OCI-LY3 (cell line): Measurements from ENCODE around the gene PRTFDC1.

Experiments used
- H2AFZ ChIP-seq: fragments of 200-600, 300-600 bp; shearing (Covaris generic); 2 replicates; pipeline ENCODE4 v1.6.0; 2014; ENCODE audit warnings: antibody characterized with exemption, low read depth, low read length
- H3K27ac ChIP-seq: fragments of 200-600, 300-600 bp; sonication (generic); 2 replicates; pipeline ENCODE4 v1.5.1; 2014; ENCODE audit warnings: mild to moderate bottlenecking, low read length, moderate library complexity, mixed read lengths
- H3K27me3 ChIP-seq: fragments of 200-600, 300-600 bp; sonication (generic); 2 replicates; pipeline ENCODE4 v1.6.1; 2014; ENCODE audit warnings: low read depth, low read length, mixed read lengths
- H3K36me3 ChIP-seq: fragments of 200-600, 300-600 bp; sonication (generic); replicated peaks from 2 replicates; pipeline ENCODE3; 2014; ENCODE audit warnings: low read depth, low read length, mixed read lengths
- H3K4me1 ChIP-seq: fragments of 300-600, 200-600 bp; sonication (generic); 2 replicates; pipeline ENCODE4 v1.6.1; 2014; ENCODE audit warnings: low read length, mixed read lengths
- H3K4me2 ChIP-seq: fragments of 200-600, 300-600 bp; sonication (generic); 2 replicates; pipeline ENCODE4 v1.6.1; 2014; ENCODE audit warnings: low read length, mixed read lengths
- H3K4me3 ChIP-seq: fragments of 300-600, 200-600 bp; sonication (generic); 2 replicates; pipeline ENCODE4 v1.5.1; 2014; ENCODE audit warnings: antibody characterized with exemption, mild to moderate bottlenecking, low read length, moderate library complexity
- H3K79me2 ChIP-seq: fragments of 300-600, 200-600 bp; shearing (Covaris generic); 2 replicates; pipeline ENCODE4 v1.6.1; 2014; ENCODE audit warnings: mild to moderate bottlenecking, low read length, mixed read lengths
- H3K9ac ChIP-seq: fragments of 300-600, 200-600 bp; shearing (Covaris generic); 2 replicates; pipeline ENCODE4 v1.6.0; 2014; ENCODE audit warnings: mild to moderate bottlenecking, low read length, moderate library complexity
- H3K9me3 ChIP-seq: fragments of 200-600, 300-600 bp; shearing (Covaris generic); 2 replicates; pipeline ENCODE4 v1.6.1; 2014; ENCODE audit warnings: low read length, mixed read lengths; ENCODE audit not compliant: insufficient read depth
- H4K20me1 ChIP-seq: fragments of 200-600, 300-600 bp; sonication (generic); 2 replicates; pipeline ENCODE4 v1.6.1; 2016; ENCODE audit warnings: low read length, mixed read lengths; ENCODE audit not compliant: insufficient read depth
- EZH2phosphoT487 ChIP-seq: fragments of 200-600 bp; shearing (Covaris generic); IDR thresholded peaks from 2 replicates; pipeline ENCODE4 v1.6.1; 2018; ENCODE audit warnings: antibody characterized with exemption, mixed run types, low read depth
- TF ChIP-seq, protein P1 (sequence below): fragments of 200-600, 300-600 bp; sonication (generic); IDR thresholded peaks from 2 replicates; pipeline ENCODE4 v1.5.1; 2014; ENCODE audit warnings: antibody characterized with exemption, low read length, low read depth

The PRTFDC1 gene

DNA sequence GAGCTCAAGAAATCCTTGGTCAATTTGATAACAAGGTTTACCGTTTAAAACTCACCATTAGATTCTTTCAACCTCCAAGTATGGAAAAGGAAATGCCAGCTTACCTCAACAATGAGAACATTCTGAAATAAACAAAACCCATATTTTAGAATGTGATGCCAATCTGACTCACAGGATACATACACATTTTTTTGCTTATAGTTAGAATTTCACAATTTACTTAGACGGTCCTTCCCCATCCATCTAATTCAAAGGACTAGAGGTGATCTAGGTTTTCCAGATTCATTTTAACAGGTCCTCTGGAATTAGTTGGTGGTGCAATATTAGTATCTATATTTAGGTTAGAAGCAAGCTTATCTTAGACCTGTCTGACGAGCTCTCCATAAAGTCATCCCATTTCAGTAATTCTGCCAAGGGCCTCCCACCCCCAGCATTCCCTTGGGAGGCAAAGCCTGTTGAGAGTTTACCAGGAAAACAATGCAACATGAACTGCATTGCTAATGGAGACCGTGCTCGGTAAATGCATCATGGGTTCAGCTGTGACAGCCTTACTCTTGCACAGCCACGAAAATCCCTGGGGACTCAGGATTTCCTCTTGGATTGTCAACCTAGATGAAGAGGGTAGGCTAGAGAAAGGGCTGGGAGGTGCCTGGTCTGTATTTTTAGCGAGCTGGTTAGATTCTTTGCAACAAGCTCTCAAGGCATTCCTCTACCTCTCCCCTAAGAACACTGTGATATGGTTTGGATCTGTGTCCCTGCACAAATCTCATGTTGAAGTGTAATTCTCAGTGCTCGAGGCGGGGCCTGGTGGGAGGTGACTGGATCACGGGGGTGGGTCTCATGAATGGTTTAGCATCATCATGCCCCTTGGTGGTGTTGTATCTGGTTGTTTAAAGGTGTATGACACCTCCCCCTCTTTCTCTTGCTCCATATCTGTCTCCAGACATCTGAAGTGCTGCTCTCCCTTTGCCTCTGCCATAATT is 93.8 kb downstream of the PRTFDC1 start:
- Histone ChIP-seq H3K36me3 (no peaks in the 10 kb centered on the region), H4K20me1 (no peaks in the 10 kb centered on the region), H3K4me2 (no peak overlapping the region), H2AFZ (no peak overlapping the region), H3K27ac (no peak overlapping the region), H3K9ac (no peak overlapping the region), H3K9me3 (no peaks in the 10 kb centered on the region), H3K27me3 (no peaks in the 10 kb centered on the region), H3K79me2 (no peaks in the 10 kb centered on the region), H3K4me3 (no peak overlapping the region), H3K4me1 (no peaks in the 10 kb centered on the region)
- TF ChIP-seq, protein P1, sequence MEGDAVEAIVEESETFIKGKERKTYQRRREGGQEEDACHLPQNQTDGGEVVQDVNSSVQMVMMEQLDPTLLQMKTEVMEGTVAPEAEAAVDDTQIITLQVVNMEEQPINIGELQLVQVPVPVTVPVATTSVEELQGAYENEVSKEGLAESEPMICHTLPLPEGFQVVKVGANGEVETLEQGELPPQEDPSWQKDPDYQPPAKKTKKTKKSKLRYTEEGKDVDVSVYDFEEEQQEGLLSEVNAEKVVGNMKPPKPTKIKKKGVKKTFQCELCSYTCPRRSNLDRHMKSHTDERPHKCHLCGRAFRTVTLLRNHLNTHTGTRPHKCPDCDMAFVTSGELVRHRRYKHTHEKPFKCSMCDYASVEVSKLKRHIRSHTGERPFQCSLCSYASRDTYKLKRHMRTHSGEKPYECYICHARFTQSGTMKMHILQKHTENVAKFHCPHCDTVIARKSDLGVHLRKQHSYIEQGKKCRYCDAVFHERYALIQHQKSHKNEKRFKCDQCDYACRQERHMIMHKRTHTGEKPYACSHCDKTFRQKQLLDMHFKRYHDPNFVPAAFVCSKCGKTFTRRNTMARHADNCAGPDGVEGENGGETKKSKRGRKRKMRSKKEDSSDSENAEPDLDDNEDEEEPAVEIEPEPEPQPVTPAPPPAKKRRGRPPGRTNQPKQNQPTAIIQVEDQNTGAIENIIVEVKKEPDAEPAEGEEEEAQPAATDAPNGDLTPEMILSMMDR, result no peak
- no peak for TF ChIP-seq EZH2phosphoT487

GRCh38 chr10:24857031-24857725 is 95.2 kb downstream of the PRTFDC1 start:
- Histone ChIP-seq H3K27ac (no peak overlapping the region), H3K27me3 (no peaks in the 10 kb centered on the region), H3K4me2 (no peak overlapping the region), H3K4me1 (no peaks in the 10 kb centered on the region), H3K4me3 (no peak overlapping the region), H3K9me3 (no peaks in the 10 kb centered on the region), H3K9ac (no peak overlapping the region), H4K20me1 (no peaks in the 10 kb centered on the region), H2AFZ (no peak overlapping the region), H3K36me3 (no peaks in the 10 kb centered on the region), H3K79me2 (no peaks in the 10 kb centered on the region)
- no peak for TF ChIP-seq EZH2phosphoT487
- TF ChIP-seq, protein P1, result no peak

GRCh38 chr10:24854256-24854655 is 98.2 kb downstream of the PRTFDC1 start:
- H3K9me3 ChIP-seq, result no peaks in the 10 kb centered on the region
- H3K36me3 ChIP-seq, result no peaks in the 10 kb centered on the region
- H3K4me1 ChIP-seq, result no peaks in the 10 kb centered on the region
- no peaks in the 10 kb centered on the region for H3K27me3 ChIP-seq
- TF ChIP-seq, protein P1, result no peak
- TF ChIP-seq EZH2phosphoT487, result no peak
- no peak overlapping the region for H3K9ac ChIP-seq
- H3K79me2 ChIP-seq, result no peaks in the 10 kb centered on the region
- H3K4me2 ChIP-seq, result no peak overlapping the region
- no peak overlapping the region for H3K27ac ChIP-seq
- H2AFZ ChIP-seq, result no peak overlapping the region
- H4K20me1 ChIP-seq, result no peaks in the 10 kb centered on the region
- H3K4me3 ChIP-seq, result no peak overlapping the region

DNA sequence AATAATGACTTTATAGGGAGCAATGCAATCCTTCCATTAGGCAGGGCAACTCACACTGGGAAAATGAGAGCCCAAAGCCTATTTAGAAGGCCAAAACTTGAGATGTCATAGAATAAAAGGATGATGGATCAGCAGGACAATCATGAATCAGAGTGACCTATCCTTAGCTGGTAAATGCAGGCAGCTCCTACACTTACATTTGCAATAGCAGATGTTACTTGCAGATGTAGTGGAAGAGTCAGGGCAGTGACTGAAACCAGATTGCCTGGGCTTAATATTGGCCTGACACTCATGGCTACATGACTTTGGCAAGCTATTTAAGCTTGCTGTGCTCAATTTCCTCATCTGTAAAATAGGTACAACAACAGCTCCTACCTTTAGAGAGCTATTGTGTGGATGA is 98.7 kb downstream of the PRTFDC1 start:
- Histone ChIP-seq H3K36me3 (no peaks in the 10 kb centered on the region), H3K9ac (no peak overlapping the region), H3K4me3 (no peak overlapping the region), H4K20me1 (no peaks in the 10 kb centered on the region), H2AFZ (no peak overlapping the region), H3K79me2 (no peaks in the 10 kb centered on the region), H3K27me3 (no peaks in the 10 kb centered on the region), H3K4me1 (no peaks in the 10 kb centered on the region), H3K9me3 (no peaks in the 10 kb centered on the region), H3K27ac (no peak overlapping the region), H3K4me2 (no peak overlapping the region)
- no peak for TF ChIP-seq EZH2phosphoT487
- TF ChIP-seq, protein P1, result no peak
